GM18951 (cell line): ENCODE data around the gene TSPAN5.

ENCODE experiments used
- POLR2A ChIP-seq: IDR thresholded peaks from 4 replicates; pipeline ENCODE4 v1.6.1; 2011; ENCODE audit warnings: mild to moderate bottlenecking; ENCODE audit not compliant: insufficient read length, insufficient read depth; ENCODE audit errors: extremely low read depth
- in situ Hi-C: fragments of 300-500 bp; cut with MboI; formaldehyde crosslinking; loops from one replicate; pipeline ENCODE4 v1.12.0; 2022; ENCODE audit warnings: low sequenced_read_pairs, mixed read lengths, inconsistent platforms; ENCODE audit not compliant: unreplicated experiment

Gene TSPAN5

GRCh38 chr4:98614094-98614493, 44.3 kb downstream of the TSPAN5 start:
- TF ChIP-seq POLR2A = no peak
- in situ Hi-C loops = no loop called here

DNA sequence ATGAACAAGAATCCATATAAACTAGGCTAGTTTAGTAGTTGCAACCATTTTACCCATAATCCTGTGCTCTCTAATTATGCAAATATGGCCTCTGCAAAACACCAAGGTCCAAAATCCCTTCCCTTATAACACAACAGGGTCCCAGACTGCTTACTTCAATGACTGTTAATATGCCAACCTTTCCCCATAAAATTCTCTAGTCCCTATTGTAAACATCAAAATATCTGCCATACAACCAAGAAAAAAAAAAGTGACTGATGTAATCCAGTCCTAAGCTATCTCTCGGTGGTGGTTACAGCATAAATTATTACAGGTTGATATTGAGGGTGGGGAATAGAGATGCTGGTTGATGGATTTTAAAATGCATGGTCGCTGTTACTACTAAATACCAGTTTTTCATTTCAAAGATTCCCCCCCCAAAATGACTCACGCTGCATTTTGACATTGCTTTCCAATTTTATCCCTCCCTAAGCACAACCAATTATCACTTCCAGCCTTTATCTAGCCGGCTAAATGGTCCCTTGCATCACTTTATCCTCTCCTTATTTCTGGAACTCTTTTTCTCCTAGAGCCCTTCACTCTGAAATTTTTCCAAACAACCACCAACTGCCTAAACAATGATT, 44.8 kb downstream of the TSPAN5 start:
- in situ Hi-C loops = no loop called here
- no peak for TF ChIP-seq POLR2A

- no peak for TF ChIP-seq POLR2A
Measured at GRCh38 chr4:98612318-98613250, 45.8 kb downstream of the TSPAN5 start.

DNA sequence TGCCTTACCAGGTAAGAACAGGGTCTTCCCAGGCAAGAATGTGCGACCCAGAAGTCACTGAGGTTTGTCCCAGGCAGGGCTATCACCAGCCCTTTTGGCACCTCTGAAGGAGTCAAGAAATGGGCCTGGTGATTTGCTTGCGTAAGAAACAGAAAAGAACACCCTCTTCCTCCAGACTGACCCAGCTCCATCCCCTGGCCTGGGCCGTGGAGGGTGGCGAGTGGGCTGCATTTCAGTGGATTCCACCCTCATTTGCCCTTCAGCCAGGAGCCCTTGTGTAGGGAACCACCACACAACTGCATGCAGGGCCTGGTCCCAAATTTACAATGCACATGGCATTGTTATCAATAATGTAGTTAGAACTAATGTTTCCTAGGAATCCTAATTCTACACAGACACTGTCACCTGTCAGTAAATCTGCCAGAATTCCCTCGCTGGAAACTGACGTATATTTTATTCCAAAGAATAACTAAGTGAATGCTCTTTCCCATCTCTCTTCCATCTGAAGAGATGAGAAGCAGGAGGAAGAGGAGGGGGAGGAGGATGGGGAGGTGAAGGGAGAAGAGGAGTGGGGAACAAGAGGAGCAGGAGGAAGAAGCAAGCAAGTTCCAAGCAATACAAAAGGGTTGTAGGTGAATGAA, 46.6 kb downstream of the TSPAN5 start:
- no peak for TF ChIP-seq POLR2A
- in situ Hi-C loops = no loop called here

More at GRCh38 chr4:98612318-98613250, 45.8 kb downstream of the TSPAN5 start:
- in situ Hi-C loops = no loop called here

DNA sequence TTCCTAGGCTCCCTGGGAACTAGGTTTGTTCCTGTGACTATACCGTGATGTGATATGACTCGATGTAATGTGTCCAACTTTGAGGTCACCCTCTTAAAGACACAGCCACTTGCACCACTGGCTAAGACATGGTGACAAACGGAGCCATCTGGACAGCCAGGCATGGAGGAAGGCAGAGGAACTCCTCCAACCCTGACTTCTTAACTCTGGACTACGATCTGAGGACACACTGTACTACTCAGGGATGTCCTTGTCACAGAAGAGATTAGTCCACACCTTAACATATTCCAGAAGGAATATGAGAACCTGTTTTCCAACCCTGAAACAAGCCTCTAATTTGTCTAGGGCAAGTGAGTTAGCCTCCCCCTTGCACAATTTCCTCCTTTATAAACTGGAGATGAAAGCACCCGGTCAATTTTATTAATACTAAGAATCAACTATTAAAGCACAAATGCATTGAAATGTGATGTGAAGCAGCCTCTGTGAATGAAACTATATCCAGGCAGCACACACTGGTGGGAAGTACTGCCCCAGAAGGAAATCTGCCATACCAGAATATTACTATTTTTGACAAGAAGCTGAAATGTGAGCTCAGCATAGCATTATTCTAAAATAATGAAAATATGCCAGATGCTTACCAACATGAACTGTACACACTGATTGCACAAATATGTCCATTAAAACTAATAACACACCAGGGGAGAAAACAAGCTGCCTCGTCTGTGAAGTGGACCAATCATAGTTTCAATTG, 47.3 kb downstream of the TSPAN5 start:
- TF ChIP-seq POLR2A = no peak
- in situ Hi-C loops = no loop called here

DNA sequence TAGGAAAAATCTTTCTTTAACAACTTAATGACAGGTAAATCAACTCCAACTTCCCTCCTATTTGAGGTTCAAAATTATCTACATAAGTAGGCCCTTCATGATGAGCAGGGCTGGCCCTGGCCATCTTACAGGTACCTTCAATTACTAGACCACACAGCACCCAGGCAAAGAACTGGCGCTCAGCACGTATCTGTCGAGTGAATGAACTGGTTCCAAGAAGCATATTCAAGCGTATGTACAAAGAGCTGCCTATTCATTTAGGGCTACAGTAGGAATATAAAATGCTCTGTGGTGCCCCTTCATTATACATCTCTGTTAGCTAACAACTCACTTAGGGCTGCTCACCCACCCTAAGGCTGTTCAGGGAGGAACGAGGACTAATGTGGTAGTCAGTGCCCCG, 48.0 kb downstream of the TSPAN5 start:
- in situ Hi-C loops = no loop called here
- no peak for TF ChIP-seq POLR2A

- no peak for TF ChIP-seq POLR2A
- in situ Hi-C loops = no loop called here
Measured at GRCh38 chr4:98609934-98610333, 48.5 kb downstream of the TSPAN5 start.

- no peak for TF ChIP-seq POLR2A
- in situ Hi-C loops = no loop called here
Measured at GRCh38 chr4:98608356-98608755, 50.1 kb downstream of the TSPAN5 start.

GRCh38 chr4:98606894-98607293, 51.5 kb downstream of the TSPAN5 start:
- in situ Hi-C loops = no loop called here
- TF ChIP-seq POLR2A = no peak

- no peak for TF ChIP-seq POLR2A
- in situ Hi-C loops = no loop called here
Measured at GRCh38 chr4:98605216-98605615, 53.2 kb downstream of the TSPAN5 start.

- in situ Hi-C loops = no loop called here
- TF ChIP-seq POLR2A = no peak
Measured at GRCh38 chr4:98604723-98605122, 53.7 kb downstream of the TSPAN5 start.

DNA sequence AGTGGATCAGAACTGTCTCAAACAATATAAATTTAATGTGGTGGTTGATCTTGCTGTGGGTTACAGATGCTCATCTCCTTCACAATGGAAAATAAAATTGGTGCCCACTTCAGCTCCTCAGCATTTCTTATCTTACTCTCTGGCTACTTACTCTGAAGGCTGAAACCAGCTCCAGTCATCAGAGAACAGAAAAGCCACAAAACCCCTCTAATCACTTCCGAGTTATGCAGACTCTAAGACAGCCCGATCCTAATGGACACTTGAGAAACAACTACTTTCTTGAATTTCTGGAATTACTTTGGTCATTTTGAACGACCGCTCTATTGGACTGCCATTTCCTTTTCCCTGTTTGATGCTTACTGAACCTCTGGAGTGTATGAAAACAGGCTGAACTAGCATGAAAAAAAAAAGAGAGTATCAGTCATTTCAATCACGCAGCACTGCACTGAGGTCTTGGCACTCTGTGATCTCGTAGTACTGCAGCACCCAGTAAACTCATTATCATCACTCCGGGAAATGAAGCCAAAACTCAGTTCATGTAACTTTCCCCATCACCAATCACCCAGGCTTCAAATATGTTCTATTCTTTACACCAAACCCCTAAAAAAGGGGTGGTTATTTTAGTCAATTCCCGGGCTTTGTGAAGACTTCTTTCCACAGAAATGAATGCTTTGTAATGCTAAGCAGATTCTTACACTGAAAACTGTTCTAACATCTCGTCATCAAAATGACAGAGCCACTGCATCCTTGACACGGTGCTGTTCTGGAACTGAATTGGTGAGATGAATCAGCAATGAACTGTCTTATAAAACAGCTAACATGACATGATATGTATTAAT, 54.5 kb downstream of the TSPAN5 start:
- TF ChIP-seq POLR2A = no peak

More for the DNA sequence above, 54.5 kb downstream of the TSPAN5 start:
- in situ Hi-C loops = no loop called here
